H9 (cell line): Measurements from ENCODE around the gene F11R. TPM values are rescaled to one million over a fixed set of nuclear protein-coding genes. Genes with fewer than 3 reads are reported as not detected.
"Not testable (repeated sequence)": the region's sequence is repeated elsewhere in the genome, so short reads cannot be mapped to it uniquely, and the experiment has no call there.

ENCODE experiments used
- DNase-seq: peaks from one replicate; pipeline ENCODE4 v3.0.0-alpha.2; 2017
- H2AFZ ChIP-seq: one replicate; pipeline ENCODE4 v1.6.1; 2013; ENCODE audit warnings: mild to moderate bottlenecking, low read length, control low read depth, moderate library complexity
- H2AK5ac ChIP-seq: 2 replicates; pipeline ENCODE4 v1.6.1; 2013; ENCODE audit warnings: low read length, control low read depth, mixed read lengths; ENCODE audit not compliant: insufficient read length
- H2BK120ac ChIP-seq: one replicate; pipeline ENCODE4 v1.6.1; 2013; ENCODE audit warnings: low read depth, mild to moderate bottlenecking, low read length, control low read depth, inconsistent platforms; ENCODE audit not compliant: poor library complexity, severe bottlenecking
- H2BK12ac ChIP-seq: 2 replicates; pipeline ENCODE4 v1.6.1; 2013; ENCODE audit warnings: low read length, control low read depth, mixed read lengths, low read depth; ENCODE audit not compliant: insufficient read length
- H2BK15ac ChIP-seq: 2 replicates; pipeline ENCODE4 v1.6.1; 2013; ENCODE audit warnings: low read depth, low read length, control low read depth
- H2BK20ac ChIP-seq: one replicate; pipeline ENCODE4 v1.6.1; 2013; ENCODE audit warnings: low read depth, mild to moderate bottlenecking, low read length, control low read depth, inconsistent platforms; ENCODE audit not compliant: poor library complexity, severe bottlenecking
- H2BK5ac ChIP-seq: 2 replicates; pipeline ENCODE4 v1.6.1; 2013; ENCODE audit warnings: low read length, control low read depth, mixed read lengths; ENCODE audit not compliant: insufficient read length
- H3K14ac ChIP-seq: 2 replicates; pipeline ENCODE4 v1.6.1; 2013; ENCODE audit warnings: low read length, control low read depth; ENCODE audit not compliant: insufficient read depth
- H3K18ac ChIP-seq: 2 replicates; pipeline ENCODE4 v1.6.1; 2013; ENCODE audit warnings: low read depth, mild to moderate bottlenecking, mixed read lengths, low read length, control low read depth; ENCODE audit not compliant: insufficient read length
- H3K23ac ChIP-seq: 2 replicates; pipeline ENCODE4 v1.6.1; 2013; ENCODE audit warnings: low read length, control low read depth, mixed read lengths, low read depth; ENCODE audit not compliant: insufficient read length
- H3K23me2 ChIP-seq: 2 replicates; pipeline ENCODE4 v1.6.1; 2013; ENCODE audit warnings: low read depth, mild to moderate bottlenecking, mixed read lengths, low read length, control low read depth; ENCODE audit not compliant: insufficient read length, poor library complexity, severe bottlenecking
- H3K27ac ChIP-seq: 2 replicates; pipeline ENCODE4 v1.5.1; 2013; ENCODE audit warnings: low read length, control low read depth, mixed read lengths, low read depth; ENCODE audit not compliant: insufficient read length
- H3K27me3 ChIP-seq: 2 replicates; pipeline ENCODE4 v1.6.1; 2013; ENCODE audit warnings: low read length, control low read depth, inconsistent platforms; ENCODE audit not compliant: insufficient read depth
- H3K4ac ChIP-seq: 2 replicates; pipeline ENCODE4 v1.6.1; 2013; ENCODE audit warnings: low read depth, mild to moderate bottlenecking, control low read depth, inconsistent platforms, low read length, moderate library complexity
- H3K4me1 ChIP-seq: 2 replicates; pipeline ENCODE4 v1.6.1; 2013; ENCODE audit warnings: low read length, control low read depth, inconsistent platforms; ENCODE audit not compliant: insufficient read depth
- H3K4me2 ChIP-seq: 2 replicates; pipeline ENCODE4 v1.6.1; 2013; ENCODE audit warnings: low read length, control low read depth, mixed read lengths; ENCODE audit not compliant: insufficient read length, insufficient read depth
- H3K56ac ChIP-seq: 2 replicates; pipeline ENCODE4 v1.6.1; 2013; ENCODE audit warnings: low read depth, mild to moderate bottlenecking, mixed read lengths, low read length, control low read depth; ENCODE audit not compliant: insufficient read length
- H3K79me1 ChIP-seq: 2 replicates; pipeline ENCODE4 v1.6.1; 2013; ENCODE audit warnings: low read depth, mild to moderate bottlenecking, moderate library complexity, low read length, control low read depth, inconsistent platforms; ENCODE audit not compliant: insufficient read depth, poor library complexity, severe bottlenecking
- H3K79me2 ChIP-seq: 2 replicates; pipeline ENCODE4 v1.6.1; 2013; ENCODE audit warnings: low read length, control low read depth, inconsistent platforms; ENCODE audit not compliant: insufficient read depth
- H3K9ac ChIP-seq: 2 replicates; pipeline ENCODE4 v1.6.1; 2013; ENCODE audit warnings: low read length, control low read depth, mixed read lengths; ENCODE audit not compliant: insufficient read length; ENCODE audit errors: extremely low read depth
- H3K9me3 ChIP-seq: one replicate; pipeline ENCODE4 v1.6.1; 2013; ENCODE audit warnings: low read depth, low read length, inconsistent platforms; ENCODE audit not compliant: control insufficient read depth
- H3T11ph ChIP-seq: one replicate; pipeline ENCODE4 v1.6.1; 2013; ENCODE audit warnings: mild to moderate bottlenecking, low read length, control low read depth, inconsistent platforms
- H4K20me1 ChIP-seq: one replicate; pipeline ENCODE4 v1.6.1; 2013; ENCODE audit not compliant: control insufficient read depth, insufficient read length, insufficient read depth
- H4K5ac ChIP-seq: 2 replicates; pipeline ENCODE4 v1.6.1; 2013; ENCODE audit warnings: low read depth, mild to moderate bottlenecking, mixed read lengths, low read length, control low read depth; ENCODE audit not compliant: insufficient read length
- H4K8ac ChIP-seq: replicated peaks from 2 replicates; pipeline ENCODE4 v1.6.1; 2013; ENCODE audit warnings: low read length, control low read depth, mixed read lengths, low read depth; ENCODE audit not compliant: insufficient read length
- H4K91ac ChIP-seq: 2 replicates; pipeline ENCODE4 v1.6.1; 2013; ENCODE audit warnings: low read depth, mild to moderate bottlenecking, moderate library complexity, mixed read lengths, low read length, control low read depth; ENCODE audit not compliant: insufficient read length
- H3K27ac Mint-ChIP-seq, 3 experiments: 2 replicates in 2 of 3; 3 replicates in 1 of 3; pipeline ENCODE4 v1.8.0; 2020 to 2021; ENCODE audit warnings: mixed read lengths in 3 of 3, mild to moderate bottlenecking in 1 of 3, moderate library complexity in 1 of 3
- H3K27me3 Mint-ChIP-seq: 2 replicates; pipeline ENCODE4 v1.8.0; 2021; ENCODE audit warnings: low read depth, mild to moderate bottlenecking, moderate library complexity, mixed read lengths
- H3K36me3 Mint-ChIP-seq, 3 experiments: 2 replicates in 2 of 3; 3 replicates in 1 of 3; pipeline ENCODE4 v1.8.0; 2020 to 2021; ENCODE audit warnings: low read depth in 3 of 3, mixed read lengths in 3 of 3; ENCODE audit not compliant: insufficient read depth in 1 of 3
- H3K4me1 Mint-ChIP-seq, 2 experiments: 2 replicates each; pipeline ENCODE4 v1.8.0; 2020; ENCODE audit warnings: mixed read lengths in 2 of 2
- H3K4me3 Mint-ChIP-seq, 2 experiments: 2 replicates in 1 of 2; 3 replicates in 1 of 2; pipeline ENCODE4 v1.8.0; 2020 to 2021; ENCODE audit warnings: mild to moderate bottlenecking in 2 of 2, mixed read lengths in 2 of 2, moderate library complexity in 1 of 2
- H3K9me3 Mint-ChIP-seq, 2 experiments: 2 replicates in 1 of 2; 3 replicates in 1 of 2; pipeline ENCODE4 v1.8.0; 2020; ENCODE audit warnings: mild to moderate bottlenecking in 2 of 2, mixed read lengths in 2 of 2, moderate library complexity in 1 of 2
- WGBS: extraction: QIAGEN DNeasy Blood & Tissue Kit; methylation state at CpG from one replicate; pipeline ENCODE4 v1.1.7; 2013; ENCODE audit warnings: missing lambda C conversion rate, low lambda C conversion rate, mixed read lengths; ENCODE audit not compliant: insufficient read length; ENCODE audit errors: extremely low coverage; 5-methylcytosine and 5-hydroxymethylcytosine counted together
- total RNA-seq: library from RNA; stranded (reverse); gene quantifications from 2 replicates; pipeline ENCODE4 v1.2.1, GENCODE V29; 2021
- TF ChIP-seq, protein P1 (sequence below): fragments of 200-600 bp; sonication (generic); conservative IDR thresholded peaks from 3 replicates; pipeline ENCODE4 v1.8.0; 2021; ENCODE audit warnings: antibody characterized with exemption, mild to moderate bottlenecking

Gene F11R
- total RNA-seq, 1 experiment from 2014 or later: 174 TPM

DNA sequence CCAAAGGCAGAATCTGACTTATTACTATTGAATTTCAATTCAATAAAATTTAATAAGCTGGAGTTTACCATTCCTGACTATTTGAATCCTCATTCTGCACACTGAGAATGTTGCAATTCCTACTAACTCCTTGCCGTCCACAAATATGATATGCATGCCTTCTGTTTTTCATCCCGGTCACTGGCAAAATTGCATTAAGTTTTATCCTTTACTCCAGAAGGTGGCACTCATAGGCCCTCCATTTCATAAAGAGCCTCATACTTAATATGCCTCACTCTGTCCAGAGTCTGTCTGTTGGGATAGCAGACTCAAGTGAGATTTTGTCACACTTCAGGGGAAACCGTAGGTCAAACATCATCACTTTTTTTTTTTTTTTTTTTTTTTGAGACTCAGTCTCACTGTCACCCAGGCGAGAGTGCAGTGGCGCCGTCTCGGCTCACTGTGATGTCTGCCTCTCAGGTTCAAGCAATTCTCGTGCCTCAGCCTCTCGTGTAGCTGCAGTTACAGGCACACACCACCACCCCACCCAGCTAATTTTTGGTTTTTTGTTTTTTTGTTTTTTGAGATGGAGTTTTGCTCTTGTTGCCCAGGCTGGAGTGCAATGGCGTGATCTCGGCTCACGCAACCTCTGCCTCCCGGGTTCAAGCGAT is 27.3 kb downstream of the F11R start:
- Histone ChIP-seq H2BK15ac (no peak overlapping the region), H4K91ac (no peak overlapping the region), H3K79me1 (no peaks in the 10 kb centered on the region), H4K5ac (no peak overlapping the region), H2BK120ac (no peak overlapping the region), H3K9me3 (no peaks in the 10 kb centered on the region), H3K27me3 (no peaks in the 10 kb centered on the region), H4K8ac (no peak overlapping the region), H4K20me1 (peaks cover 3% of the 10 kb centered on the region), H3K56ac (no peak overlapping the region), H2AFZ (no peak overlapping the region), H3T11ph (no peak overlapping the region), H3K27ac (no peak overlapping the region), H2AK5ac (no peak overlapping the region), H3K4me2 (no peak overlapping the region), H3K18ac (no peak overlapping the region), H3K4me1 (no peaks in the 10 kb centered on the region; the same call in 1 of the 2 replicates), H3K23ac (no peak overlapping the region), H2BK5ac (no peak overlapping the region), H3K79me2 (no peaks in the 10 kb centered on the region), H3K9ac (no peak overlapping the region), H3K23me2 (no peaks in the 10 kb centered on the region), H2BK12ac (no peak overlapping the region), H3K14ac (no peak overlapping the region), H3K4ac (no peak overlapping the region), H2BK20ac (no peak overlapping the region)
- no peaks in the 10 kb centered on the region for H3K27me3 Mint-ChIP-seq
- no CpG with 5 or more reads among the region's 14 CpGs for WGBS
- DNase-seq: no peak
- TF ChIP-seq, protein P1, sequence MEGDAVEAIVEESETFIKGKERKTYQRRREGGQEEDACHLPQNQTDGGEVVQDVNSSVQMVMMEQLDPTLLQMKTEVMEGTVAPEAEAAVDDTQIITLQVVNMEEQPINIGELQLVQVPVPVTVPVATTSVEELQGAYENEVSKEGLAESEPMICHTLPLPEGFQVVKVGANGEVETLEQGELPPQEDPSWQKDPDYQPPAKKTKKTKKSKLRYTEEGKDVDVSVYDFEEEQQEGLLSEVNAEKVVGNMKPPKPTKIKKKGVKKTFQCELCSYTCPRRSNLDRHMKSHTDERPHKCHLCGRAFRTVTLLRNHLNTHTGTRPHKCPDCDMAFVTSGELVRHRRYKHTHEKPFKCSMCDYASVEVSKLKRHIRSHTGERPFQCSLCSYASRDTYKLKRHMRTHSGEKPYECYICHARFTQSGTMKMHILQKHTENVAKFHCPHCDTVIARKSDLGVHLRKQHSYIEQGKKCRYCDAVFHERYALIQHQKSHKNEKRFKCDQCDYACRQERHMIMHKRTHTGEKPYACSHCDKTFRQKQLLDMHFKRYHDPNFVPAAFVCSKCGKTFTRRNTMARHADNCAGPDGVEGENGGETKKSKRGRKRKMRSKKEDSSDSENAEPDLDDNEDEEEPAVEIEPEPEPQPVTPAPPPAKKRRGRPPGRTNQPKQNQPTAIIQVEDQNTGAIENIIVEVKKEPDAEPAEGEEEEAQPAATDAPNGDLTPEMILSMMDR: no peak; the same call in 2 of the 3 replicates
- no peak overlapping the region for H3K4me3 Mint-ChIP-seq
- peaks cover 13 to 41% (median 36%) of the 10 kb centered on the region in 3 experiments; a peak in 6 of 7 replicates for H3K36me3 Mint-ChIP-seq
- H3K27ac Mint-ChIP-seq: no peak overlapping the region
- H3K4me1 Mint-ChIP-seq: peaks cover 9 to 18% of the 10 kb centered on the region in 2 experiments
- no peaks in the 10 kb centered on the region for H3K9me3 Mint-ChIP-seq

- not testable (repeated sequence) for H2BK15ac ChIP-seq, H4K20me1 ChIP-seq, H3K4ac ChIP-seq, H2AK5ac ChIP-seq, H3K9ac ChIP-seq, H3K23me2 ChIP-seq, DNase-seq, H3K9me3 ChIP-seq, H3K18ac ChIP-seq, H3T11ph ChIP-seq, H2BK120ac ChIP-seq, H4K8ac ChIP-seq, H3K27ac Mint-ChIP-seq, H3K4me1 ChIP-seq, H4K91ac ChIP-seq, H3K79me2 ChIP-seq, H2BK12ac ChIP-seq, H3K14ac ChIP-seq, H3K79me1 ChIP-seq, H3K27me3 Mint-ChIP-seq, H4K5ac ChIP-seq, H3K27me3 ChIP-seq, H3K23ac ChIP-seq, H3K27ac ChIP-seq, H3K4me2 ChIP-seq, H2BK20ac ChIP-seq, H3K56ac ChIP-seq, H3K4me3 Mint-ChIP-seq, H2AFZ ChIP-seq, H2BK5ac ChIP-seq, H3K9me3 Mint-ChIP-seq
- WGBS: no CpG with 5 or more reads among the region's 4 CpGs
- Mint-ChIP-seq H3K4me1 (peaks cover 23 to 30% of the 10 kb centered on the region in 2 experiments), H3K36me3 (peaks cover 4 to 26% (median 23%) of the 10 kb centered on the region in 3 experiments; a peak in 6 of 7 replicates)
Measured at GRCh38 chr1:160992036-160992435, 28.9 kb downstream of the F11R start.
